Fibroblast of the conjunctiva (primary cell): ENCODE measurements around the gene WTIP.

Source experiments
- DNase-seq: peaks from one replicate; pipeline ENCODE4 v3.0.0-alpha.2; 2010; ENCODE audit warnings: low read depth

WTIP gene

GRCh38 chr19:34479396-34479795 lies 2.2 kb upstream of the WTIP start:
- DNase-seq, result no peak

- no peak for DNase-seq
Observed at GRCh38 chr19:34480491-34480890, 1.1 kb upstream of the WTIP start.

GRCh38 chr19:34481861-34482379 lies 362 bp downstream of the WTIP start:
- DNase-seq, result no peak

GRCh38 chr19:34482380-34483250 lies 1.1 kb downstream of the WTIP start:
- DNase-seq, result no peak

GRCh38 chr19:34484328-34484727 lies 2.8 kb downstream of the WTIP start:
- DNase-seq, result no peak

GRCh38 chr19:34485831-34486230 lies 4.3 kb downstream of the WTIP start:
- no peak for DNase-seq

- DNase-seq, result no peak
Observed at GRCh38 chr19:34487651-34488051, 6.1 kb downstream of the WTIP start.

GRCh38 chr19:34489175-34489574 lies 7.6 kb downstream of the WTIP start:
- DNase-seq, result no peak

GRCh38 chr19:34490141-34490766 lies 8.7 kb downstream of the WTIP start:
- no peak for DNase-seq

- DNase-seq, result no peak
Observed at GRCh38 chr19:34493038-34493648, 11.6 kb downstream of the WTIP start.

GRCh38 chr19:34493649-34494044 lies 12.1 kb downstream of the WTIP start:
- no peak for DNase-seq

GRCh38 chr19:34494601-34495000 lies 13.0 kb downstream of the WTIP start:
- no peak for DNase-seq

GRCh38 chr19:34495416-34495815 lies 13.9 kb downstream of the WTIP start:
- DNase-seq, result no peak

GRCh38 chr19:34497112-34497805 lies 15.7 kb downstream of the WTIP start:
- no peak for DNase-seq

- no peak for DNase-seq
Observed at GRCh38 chr19:34499155-34499834, 17.7 kb downstream of the WTIP start.

- DNase-seq, result no peak
Observed at GRCh38 chr19:34500656-34501120, 19.1 kb downstream of the WTIP start.

- peak; percentile 83 for DNase-seq
Observed at GRCh38 chr19:34501339-34502320, 20.1 kb downstream of the WTIP start.

- DNase-seq, result peak; percentile 5
Observed at GRCh38 chr19:34502582-34503411, 21.2 kb downstream of the WTIP start.

GRCh38 chr19:34503531-34504272 lies 22.1 kb downstream of the WTIP start:
- no peak for DNase-seq
